Bronchial epithelial cell (primary cell): ENCODE data around the gene GFAP. TPM values are rescaled to one million over a fixed set of nuclear protein-coding genes. Genes with fewer than 3 reads are reported as not detected.

Source experiments
- DNase-seq: peaks from one replicate; pipeline ENCODE4 v3.0.0-alpha.2; 2010; ENCODE audit warnings: low read depth
- FAIRE-seq: peaks from 2 replicates; lab custom pipeline; 2011; peaks lifted over from hg19 to GRCh38; lab: Jason Lieb, UNC
- H3K27me3 ChIP-seq: 2 replicates; pipeline ENCODE4 v1.5.1; 2011; ENCODE audit warnings: low read length; ENCODE audit not compliant: control insufficient read depth, insufficient read depth
- H3K36me3 ChIP-seq: 2 replicates; pipeline ENCODE4 v1.5.1; 2011; ENCODE audit warnings: low read length; ENCODE audit not compliant: control insufficient read depth, insufficient read depth
- H3K4me3 ChIP-seq: 2 replicates; pipeline ENCODE4 v1.5.1; 2011; ENCODE audit warnings: mild to moderate bottlenecking, low read depth, low read length, control low read depth
- total RNA-seq: library from RNA; depleted of rRNA; stranded (reverse); fragments of >200 nt; gene quantifications from 2 replicates; pipeline ENCODE4 v1.2.1, GENCODE V29; 2014
- TF ChIP-seq, protein P1 (sequence below): IDR thresholded peaks from 2 replicates; pipeline ENCODE4 v1.5.1; 2011; ENCODE audit warnings: mild to moderate bottlenecking, moderate library complexity, low read length, control low read depth, inconsistent platforms; ENCODE audit not compliant: insufficient read depth, severe bottlenecking

Gene GFAP
- total RNA-seq, 1 donor from 2014 or later: not detected

DNA sequence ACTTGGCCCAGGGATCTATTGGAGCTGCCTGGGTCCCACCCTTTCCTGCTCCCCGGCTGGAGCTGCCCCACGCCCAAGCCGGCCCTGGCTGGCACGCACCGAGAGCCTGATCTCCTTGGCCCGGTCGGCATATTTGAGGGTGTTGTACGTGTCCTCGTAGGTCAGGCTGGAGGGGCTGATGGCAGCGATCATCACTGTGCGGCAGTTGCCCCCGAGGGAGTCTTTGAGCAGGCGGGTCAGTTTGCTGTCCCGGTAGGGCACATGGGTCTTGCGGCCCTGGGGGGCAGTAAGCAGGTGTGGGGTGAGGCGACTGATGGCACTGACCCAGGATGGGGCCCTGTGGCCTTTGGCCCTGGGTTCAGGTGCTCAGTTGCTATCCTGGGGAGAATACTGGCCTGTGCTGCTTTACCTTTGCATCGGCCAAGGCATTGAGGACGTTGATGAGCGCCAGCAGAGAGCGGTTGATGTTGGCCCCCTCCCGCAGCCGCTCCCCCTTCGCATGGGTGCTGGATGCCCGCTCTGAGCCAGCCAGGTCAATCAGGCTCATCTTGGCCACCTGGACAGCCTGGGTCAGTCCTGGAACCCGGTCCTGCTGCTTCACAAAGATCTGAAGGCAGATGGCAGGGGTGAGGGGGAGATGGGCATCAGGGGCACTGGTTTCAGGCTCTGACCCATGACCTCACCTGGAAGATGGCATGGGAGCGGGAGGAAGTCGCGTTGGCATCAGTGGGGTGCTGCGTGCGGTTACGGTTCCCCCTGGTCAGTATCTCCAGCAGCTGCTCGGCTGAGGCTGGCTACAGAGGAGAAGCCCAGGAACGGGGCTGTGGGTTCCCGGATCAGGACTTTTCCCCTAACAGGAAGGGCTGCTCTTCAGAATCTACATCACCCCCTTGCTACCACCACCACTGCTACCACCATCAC is 18.8 kb upstream of the GFAP start:
- Histone ChIP-seq H3K4me3 (no peak overlapping the region), H3K27me3 (no peaks in the 10 kb centered on the region), H3K36me3 (peaks cover 1% of the 10 kb centered on the region)
- TF ChIP-seq, protein P1, sequence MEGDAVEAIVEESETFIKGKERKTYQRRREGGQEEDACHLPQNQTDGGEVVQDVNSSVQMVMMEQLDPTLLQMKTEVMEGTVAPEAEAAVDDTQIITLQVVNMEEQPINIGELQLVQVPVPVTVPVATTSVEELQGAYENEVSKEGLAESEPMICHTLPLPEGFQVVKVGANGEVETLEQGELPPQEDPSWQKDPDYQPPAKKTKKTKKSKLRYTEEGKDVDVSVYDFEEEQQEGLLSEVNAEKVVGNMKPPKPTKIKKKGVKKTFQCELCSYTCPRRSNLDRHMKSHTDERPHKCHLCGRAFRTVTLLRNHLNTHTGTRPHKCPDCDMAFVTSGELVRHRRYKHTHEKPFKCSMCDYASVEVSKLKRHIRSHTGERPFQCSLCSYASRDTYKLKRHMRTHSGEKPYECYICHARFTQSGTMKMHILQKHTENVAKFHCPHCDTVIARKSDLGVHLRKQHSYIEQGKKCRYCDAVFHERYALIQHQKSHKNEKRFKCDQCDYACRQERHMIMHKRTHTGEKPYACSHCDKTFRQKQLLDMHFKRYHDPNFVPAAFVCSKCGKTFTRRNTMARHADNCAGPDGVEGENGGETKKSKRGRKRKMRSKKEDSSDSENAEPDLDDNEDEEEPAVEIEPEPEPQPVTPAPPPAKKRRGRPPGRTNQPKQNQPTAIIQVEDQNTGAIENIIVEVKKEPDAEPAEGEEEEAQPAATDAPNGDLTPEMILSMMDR: no peak
- FAIRE-seq (no peak), DNase-seq (no peak)

DNA sequence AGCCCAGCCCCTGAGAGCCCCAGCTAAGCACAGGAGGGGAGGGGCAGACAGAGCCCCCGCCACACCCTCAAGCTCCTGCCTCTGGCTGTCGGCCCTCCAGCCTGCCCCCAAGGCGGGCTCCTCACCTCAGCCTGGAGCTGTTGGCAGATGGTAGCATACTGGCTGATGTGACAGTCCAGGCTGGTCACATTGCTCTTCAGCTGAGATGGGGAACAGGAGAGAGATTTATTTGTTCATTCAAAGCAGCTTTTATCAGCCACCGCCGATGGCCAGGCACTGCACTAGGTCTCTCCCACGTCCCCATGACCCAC is 17.4 kb upstream of the GFAP start:
- Histone ChIP-seq H3K27me3 (no peaks in the 10 kb centered on the region), H3K4me3 (no peak overlapping the region), H3K36me3 (peaks cover 4% of the 10 kb centered on the region)
- TF ChIP-seq, protein P1: no peak
- DNase-seq (no peak), FAIRE-seq (no peak)

DNA sequence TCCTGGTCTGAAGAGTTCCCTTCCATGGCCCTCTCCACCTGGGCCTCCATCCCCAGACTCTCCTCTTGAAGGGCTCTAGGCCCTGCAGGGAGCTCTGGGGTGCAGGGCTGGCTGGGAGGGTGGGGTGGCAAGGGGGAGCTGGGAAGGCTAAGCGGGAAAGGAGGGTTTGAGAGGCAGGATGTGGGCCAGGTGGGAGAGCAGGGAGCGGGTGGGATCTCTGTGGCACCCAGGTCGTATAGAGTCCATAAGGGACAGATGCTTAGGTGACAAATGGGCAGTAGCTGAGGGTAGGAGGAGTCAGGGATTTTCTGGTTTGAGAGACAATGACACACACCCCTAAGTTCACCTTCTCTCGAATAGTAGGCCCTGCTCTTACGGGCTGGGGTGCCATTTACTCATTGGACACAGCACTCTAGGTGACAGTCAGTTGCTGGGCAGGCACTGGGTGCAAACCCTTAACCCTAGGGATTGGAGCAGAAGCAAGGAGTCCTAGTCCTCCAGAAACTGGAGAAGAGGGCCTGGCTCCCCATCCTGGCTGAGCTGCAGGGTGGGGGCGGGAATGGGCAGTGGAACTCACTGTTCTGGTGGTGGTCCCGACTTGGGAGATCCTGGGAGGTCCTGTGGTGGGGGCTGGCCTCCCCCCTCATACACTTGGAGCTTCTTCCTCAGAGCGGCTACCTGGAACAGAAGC is 16.9 kb upstream of the GFAP start:
- H3K27me3 ChIP-seq: no peaks in the 10 kb centered on the region
- FAIRE-seq (no peak), DNase-seq (no peak)
- no peak overlapping the region for H3K4me3 ChIP-seq
- TF ChIP-seq, protein P1: no peak
- peaks cover 5% of the 10 kb centered on the region for H3K36me3 ChIP-seq

DNA sequence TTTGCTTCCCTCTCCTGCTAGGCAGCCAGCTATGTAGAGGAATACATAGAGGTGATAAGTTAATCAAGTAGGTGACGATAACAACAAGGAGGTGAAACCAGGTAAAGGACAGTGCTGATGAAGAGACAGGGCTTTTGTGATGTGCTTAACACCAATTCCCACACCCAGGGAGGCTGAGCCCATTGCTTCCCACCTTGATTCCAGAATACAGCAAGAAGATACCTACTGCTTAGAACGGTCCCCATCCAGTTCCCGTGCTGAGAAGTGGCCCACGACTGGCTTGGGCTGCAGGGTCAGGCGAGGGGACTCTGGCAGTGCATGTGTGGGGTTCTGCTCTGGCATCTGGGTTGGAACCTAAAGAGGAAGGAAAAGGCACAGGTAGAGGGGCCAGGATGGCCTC is 16.1 kb upstream of the GFAP start:
- Histone ChIP-seq H3K4me3 (no peak overlapping the region), H3K27me3 (no peaks in the 10 kb centered on the region), H3K36me3 (peaks cover 5% of the 10 kb centered on the region)
- no peak for FAIRE-seq
- TF ChIP-seq, protein P1: no peak
- no peak for DNase-seq

DNA sequence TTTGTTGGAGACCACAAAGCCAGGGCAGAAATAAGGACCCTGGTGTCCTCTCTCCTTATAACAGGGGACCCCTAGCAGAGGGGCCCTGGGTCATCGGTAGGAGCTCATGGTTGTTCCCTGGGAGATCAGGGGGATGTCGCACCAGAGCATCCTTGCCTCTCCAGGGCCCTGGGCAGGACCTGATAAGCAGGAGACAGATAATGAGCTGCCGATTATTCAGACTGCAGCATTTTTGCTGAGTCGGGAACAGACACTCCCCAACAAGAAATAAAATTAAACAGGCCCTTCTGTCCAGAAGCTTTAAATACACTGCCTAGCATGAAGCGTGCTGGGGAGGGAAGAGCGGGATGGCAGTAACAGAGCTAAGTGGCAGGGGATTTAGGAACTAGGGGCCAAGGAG is 15.4 kb upstream of the GFAP start:
- H3K36me3 ChIP-seq: peaks cover 5% of the 10 kb centered on the region
- no peak for FAIRE-seq
- DNase-seq: no peak
- H3K27me3 ChIP-seq: no peaks in the 10 kb centered on the region
- TF ChIP-seq, protein P1: no peak
- H3K4me3 ChIP-seq: no peak overlapping the region
